Measurements from ENCODE around the gene RARB. TPM values are rescaled to one million over a fixed set of nuclear protein-coding genes. Genes with fewer than 3 reads are reported as not detected.

The RARB gene
- total RNA-seq, 2 donors from 2014 or later = 21.5 to 21.9 TPM

- Mint-ChIP-seq H3K27me3 (ENCODE audit: insufficient read depth) (peaks cover 8% of the 10 kb centered on the region), H3K9me3 (peaks cover 4% of the 10 kb centered on the region), H3K36me3 (ENCODE audit: low read depth) (peaks cover 14% of the 10 kb centered on the region), H3K4me1 (peaks cover 41% of the 10 kb centered on the region), H3K4me3 (no peak overlapping the region), H3K27ac (peak overlapping the region; percentile 29)
- H3K4me1 ChIP-seq (ENCODE audit: control insufficient read depth, insufficient read depth, low read length) = peaks cover 15% of the 10 kb centered on the region
- WGBS, 2 experiments (ENCODE audit: insufficient coverage in 1 of 2, insufficient read length in 1 of 2) = 53 to 73% methylated on average over 2 to 3 of the region's 3 CpGs
- no peak overlapping the region for H3K27ac ChIP-seq (ENCODE audit: low read depth, low read length)
- no peak overlapping the region for H3K9ac ChIP-seq (ENCODE audit: extremely low read depth, low read length, poor library complexity, severe bottlenecking)
- H3K4me3 ChIP-seq (ENCODE audit: low read length) = no peak overlapping the region
- H3K36me3 ChIP-seq (ENCODE audit: control insufficient read depth, insufficient read depth, low read length) = no peaks in the 10 kb centered on the region
- H3K9me3 ChIP-seq (ENCODE audit: control insufficient read depth, low read length) = no peaks in the 10 kb centered on the region
- DNase-seq = no peak
- no peak for TF ChIP-seq CTCF (conservative IDR thresholded peaks at IDR 0.05)
- H3K27me3 ChIP-seq (ENCODE audit: control insufficient read depth, insufficient read depth, low read length, poor library complexity, severe bottlenecking) = no peaks in the 10 kb centered on the region
Observed at GRCh38 chr3:25442486-25442885, 14.4 kb downstream of the RARB start.

DNA sequence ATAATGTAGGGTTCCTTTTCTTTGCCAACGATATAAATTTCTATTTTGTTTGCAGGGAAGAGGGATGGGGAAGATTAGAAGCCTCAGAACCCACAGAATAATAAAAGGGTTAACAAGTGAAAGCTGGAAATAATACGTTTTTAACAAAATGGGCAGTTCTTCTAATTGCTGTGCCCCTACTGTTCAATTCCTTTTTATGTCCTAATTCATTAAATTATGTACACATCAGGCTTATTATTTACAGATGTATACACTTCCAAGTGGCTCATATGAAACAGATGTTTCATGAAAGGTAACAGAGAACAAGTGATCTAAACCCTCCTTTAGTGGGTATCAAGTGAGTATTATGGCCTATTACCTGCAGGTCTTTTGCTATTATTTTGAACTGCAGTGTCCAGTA is 16.2 kb downstream of the RARB start:
- Mint-ChIP-seq H3K27ac (no peak overlapping the region), H3K4me1 (peaks cover 35% of the 10 kb centered on the region), H3K4me3 (no peak overlapping the region), H3K27me3 (ENCODE audit: insufficient read depth) (peaks cover 6% of the 10 kb centered on the region), H3K9me3 (peaks cover 4% of the 10 kb centered on the region), H3K36me3 (ENCODE audit: low read depth) (peaks cover 18% of the 10 kb centered on the region)
- no peak overlapping the region for H3K9ac ChIP-seq (ENCODE audit: extremely low read depth, low read length, poor library complexity, severe bottlenecking)
- no peaks in the 10 kb centered on the region for H3K9me3 ChIP-seq (ENCODE audit: control insufficient read depth, low read length)
- H3K36me3 ChIP-seq (ENCODE audit: control insufficient read depth, insufficient read depth, low read length) = no peaks in the 10 kb centered on the region
- peaks cover 9% of the 10 kb centered on the region for H3K4me1 ChIP-seq (ENCODE audit: control insufficient read depth, insufficient read depth, low read length)
- no peak for TF ChIP-seq CTCF (conservative IDR thresholded peaks at IDR 0.05)
- 60 to 90% methylated on average over 1 to 2 of the region's 2 CpGs for WGBS, 2 experiments (ENCODE audit: insufficient coverage in 1 of 2, insufficient read length in 1 of 2)
- no peak overlapping the region for H3K4me3 ChIP-seq (ENCODE audit: low read length)
- H3K27me3 ChIP-seq (ENCODE audit: control insufficient read depth, insufficient read depth, low read length, poor library complexity, severe bottlenecking) = no peaks in the 10 kb centered on the region
- H3K27ac ChIP-seq (ENCODE audit: low read depth, low read length) = no peak overlapping the region
- DNase-seq = no peak

DNA sequence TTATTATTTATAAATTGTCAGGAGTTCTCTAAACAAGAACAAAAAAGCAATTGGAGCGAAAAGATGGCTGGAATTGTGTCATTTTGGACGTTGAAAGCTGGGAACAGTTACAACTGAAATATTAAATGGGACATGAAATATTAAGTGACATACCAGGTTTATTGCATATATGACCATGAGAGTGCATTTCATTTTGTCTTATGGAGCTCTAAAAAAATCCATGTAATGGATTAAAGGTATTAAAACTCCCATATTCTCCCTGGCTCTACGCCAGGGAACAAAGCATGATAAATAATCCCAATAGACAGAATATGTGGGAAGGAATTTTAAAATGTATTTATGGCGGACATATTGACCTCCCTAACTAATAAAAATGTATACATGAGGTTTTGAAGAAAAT is 17.7 kb downstream of the RARB start:
- 97 to 100% methylated on average over 1 to 2 of the region's 4 CpGs for WGBS, 2 experiments (ENCODE audit: insufficient coverage in 1 of 2, insufficient read length in 1 of 2)
- DNase-seq = no peak
- peaks cover 37% of the 10 kb centered on the region for H3K4me1 Mint-ChIP-seq
- no peaks in the 10 kb centered on the region for H3K27me3 ChIP-seq (ENCODE audit: control insufficient read depth, insufficient read depth, low read length, poor library complexity, severe bottlenecking)
- no peak overlapping the region for H3K27ac ChIP-seq (ENCODE audit: low read depth, low read length)
- H3K4me3 Mint-ChIP-seq = no peak overlapping the region
- peaks cover 10% of the 10 kb centered on the region for H3K4me1 ChIP-seq (ENCODE audit: control insufficient read depth, insufficient read depth, low read length)
- no peak overlapping the region for H3K27ac Mint-ChIP-seq
- TF ChIP-seq CTCF (conservative IDR thresholded peaks at IDR 0.05) = no peak
- H3K9me3 ChIP-seq (ENCODE audit: control insufficient read depth, low read length) = peaks cover 12% of the 10 kb centered on the region
- H3K4me3 ChIP-seq (ENCODE audit: low read length) = no peak overlapping the region
- H3K36me3 Mint-ChIP-seq (ENCODE audit: low read depth) = peaks cover 23% of the 10 kb centered on the region
- no peak overlapping the region for H3K9ac ChIP-seq (ENCODE audit: extremely low read depth, low read length, poor library complexity, severe bottlenecking)
- H3K27me3 Mint-ChIP-seq (ENCODE audit: insufficient read depth) = peaks cover 6% of the 10 kb centered on the region
- peaks cover 4% of the 10 kb centered on the region for H3K9me3 Mint-ChIP-seq
- peaks cover 6% of the 10 kb centered on the region for H3K36me3 ChIP-seq (ENCODE audit: control insufficient read depth, insufficient read depth, low read length)
